HCT116 (cell line): ENCODE results near the gene POM121C.
"Not testable (repeated sequence)": the region's sequence is repeated elsewhere in the genome, so short reads cannot be mapped to it uniquely, and the experiment has no call there.

Source experiments
- ATF3 ChIP-seq: IDR thresholded peaks from 2 replicates; pipeline ENCODE4 v1.6.1; 2012
- CTCF ChIP-seq, 3 experiments: fragments of 200-600 bp in 1 of 3; sonication (generic) in 1 of 3; IDR thresholded peaks in 2 of 3; conservative IDR thresholded peaks in 1 of 3; 2 replicates each; pipeline ENCODE4 v1.5.1; 2012 to 2017; ENCODE audit warnings: low read depth in 2 of 3, low read length in 2 of 3, antibody characterized with exemption in 1 of 3, borderline replicate concordance in 1 of 3, control low read depth in 1 of 3, mild to moderate bottlenecking in 1 of 3, mixed read lengths in 1 of 3, mixed run types in 1 of 3, moderate library complexity in 1 of 3; ENCODE audit not compliant: insufficient read depth in 1 of 3
- EZH2 ChIP-seq: fragments of 200-600 bp; sonication (generic); IDR thresholded peaks from 2 replicates; pipeline ENCODE4 v1.6.1; 2017; ENCODE audit warnings: antibody characterized with exemption, mixed run types
- FOSL1 ChIP-seq: IDR thresholded peaks from 2 replicates; pipeline ENCODE4 v1.6.1; 2012; ENCODE audit warnings: low read depth
- MAX ChIP-seq: IDR thresholded peaks from 2 replicates; pipeline ENCODE4 v1.6.1; 2012
- POLR2A ChIP-seq: IDR thresholded peaks from 2 replicates; pipeline ENCODE4 v1.7.0; 2011; ENCODE audit warnings: borderline replicate concordance; ENCODE audit not compliant: insufficient read depth, insufficient read length; ENCODE audit errors: extremely low read depth
- POLR2AphosphoS5 ChIP-seq: IDR thresholded peaks from 2 replicates; pipeline ENCODE4 v1.6.1; 2011; ENCODE audit warnings: mild to moderate bottlenecking, low read depth, low read length, moderate library complexity
- RAD21 ChIP-seq: IDR thresholded peaks from 2 replicates; pipeline ENCODE4 v1.6.1; 2012; ENCODE audit warnings: low read depth, mild to moderate bottlenecking
- SIN3A ChIP-seq: IDR thresholded peaks from 2 replicates; pipeline ENCODE4 v1.6.1; 2012; ENCODE audit warnings: low read depth
- SP1 ChIP-seq: IDR thresholded peaks from 2 replicates; pipeline ENCODE4 v1.6.1; 2012; ENCODE audit warnings: low read depth
- SRF ChIP-seq: IDR thresholded peaks from 2 replicates; pipeline ENCODE4 v1.6.1; 2012; ENCODE audit warnings: low read depth
- YY1 ChIP-seq: IDR thresholded peaks from 2 replicates; pipeline ENCODE4 v1.6.1; 2011; ENCODE audit warnings: low read length, low read depth, moderate library complexity, mild to moderate bottlenecking; ENCODE audit not compliant: insufficient replicate concordance; ENCODE audit errors: extremely low read depth
- ZBTB33 ChIP-seq: IDR thresholded peaks from 2 replicates; pipeline ENCODE4 v1.6.1; 2011; ENCODE audit warnings: mild to moderate bottlenecking, low read length, moderate library complexity; ENCODE audit not compliant: insufficient replicate concordance; ENCODE audit errors: extremely low read depth
- ZFX ChIP-seq: fragments of 450-650 bp; IDR thresholded peaks from 2 replicates; pipeline ENCODE4 v1.6.1; 2017

- TF ChIP-seq CTCF (IDR thresholded peaks at IDR 0.05 in 2 of 3, conservative IDR thresholded peaks at IDR 0.05 in 1 of 3; ENCODE audit: borderline replicate concordance in 1 of 3, insufficient read depth in 1 of 3, low read depth in 2 of 3, low read length in 2 of 3); EZH2; YY1; ZFX; POLR2AphosphoS5; SRF; SIN3A; ZBTB33; POLR2A; MAX; ATF3; RAD21; SP1; FOSL1: not testable (repeated sequence)
These were observed 66.4 kb downstream of the POM121C start for GRCh38 chr7:75419693-75420092.
